ENCODE data around the gene ISL2.

The ISL2 gene

GRCh38 chr15:76380249-76380648 lies 43.7 kb downstream of the ISL2 start:
- no peak for DNase-seq

- no peak for DNase-seq
These were observed 44.8 kb downstream of the ISL2 start for GRCh38 chr15:76381366-76381765.

- no peak for DNase-seq
These were observed 46.6 kb downstream of the ISL2 start for GRCh38 chr15:76382987-76383728.

- DNase-seq = no peak
These were observed 47.8 kb downstream of the ISL2 start for GRCh38 chr15:76384409-76384808.

GRCh38 chr15:76386178-76386577 lies 49.6 kb downstream of the ISL2 start:
- DNase-seq = no peak

- DNase-seq = no peak
These were observed 50.4 kb downstream of the ISL2 start for GRCh38 chr15:76386926-76387325.

GRCh38 chr15:76390571-76390970 lies 54.0 kb downstream of the ISL2 start:
- DNase-seq = no peak

GRCh38 chr15:76391309-76391708 lies 54.7 kb downstream of the ISL2 start:
- DNase-seq = no peak

- DNase-seq = no peak
These were observed 55.3 kb downstream of the ISL2 start for GRCh38 chr15:76391847-76392246.

All from DMS79 treated with DMSO at 0.1 percent for 48 hours (cell line).